Measurements from ENCODE around the gene HEPH.
A peak's percentile ranks its signal among the peaks of the same experiment; 100 is the strongest.

The HEPH gene

GRCh38 chrX:66164931-66165330 lies 884 bp downstream of the HEPH start:
- Mint-ChIP-seq H3K27ac (peak overlapping the region; percentile 58 to 92 (median 90)), H3K4me3 (peak overlapping the region; percentile 86 to 92 (median 92)), H3K4me1 (peaks cover 22% of the 10 kb centered on the region), H3K9me3 (peaks cover under 1% of the 10 kb centered on the region), H3K36me3 (ENCODE audit: low read depth) (peaks cover 8% of the 10 kb centered on the region), H3K27me3 (ENCODE audit: low read depth) (no peaks in the 10 kb centered on the region)
- no peak for TF ChIP-seq CTCF (IDR thresholded peaks at IDR 0.05; ENCODE audit: unreplicated experiment in 3 of 3)

- Mint-ChIP-seq H3K27me3 (ENCODE audit: low read depth) (no peaks in the 10 kb centered on the region), H3K36me3 (ENCODE audit: low read depth) (peaks cover 8% of the 10 kb centered on the region), H3K9me3 (no peaks in the 10 kb centered on the region), H3K4me1 (peaks cover 22% of the 10 kb centered on the region), H3K4me3 (peak overlapping the region; percentile 33 to 66 (median 61)), H3K27ac (peak overlapping the region in 1 of 3 experiments; percentile 51)
- TF ChIP-seq CTCF (IDR thresholded peaks at IDR 0.05; ENCODE audit: unreplicated experiment in 3 of 3), result no peak
Measured at GRCh38 chrX:66166671-66167070, 2.6 kb downstream of the HEPH start.

- Mint-ChIP-seq H3K4me3 (peak overlapping the region in 2 of 3 experiments; percentile 13 to 61), H3K36me3 (ENCODE audit: low read depth) (peaks cover 8% of the 10 kb centered on the region), H3K4me1 (peaks cover 22% of the 10 kb centered on the region), H3K27ac (peak overlapping the region in 1 of 3 experiments; percentile 51), H3K9me3 (no peaks in the 10 kb centered on the region), H3K27me3 (ENCODE audit: low read depth) (no peaks in the 10 kb centered on the region)
- TF ChIP-seq CTCF (IDR thresholded peaks at IDR 0.05; ENCODE audit: unreplicated experiment in 3 of 3), result no peak
Measured at GRCh38 chrX:66167431-66167830, 3.4 kb downstream of the HEPH start.

- Mint-ChIP-seq H3K27ac (no peak overlapping the region), H3K9me3 (peaks cover 47% of the 10 kb centered on the region), H3K4me1 (no peaks in the 10 kb centered on the region), H3K36me3 (ENCODE audit: low read depth) (peaks cover 79% of the 10 kb centered on the region), H3K27me3 (ENCODE audit: low read depth) (no peaks in the 10 kb centered on the region), H3K4me3 (no peak overlapping the region)
- no peak for TF ChIP-seq CTCF (IDR thresholded peaks at IDR 0.05; ENCODE audit: unreplicated experiment in 3 of 3)
Measured at GRCh38 chrX:66176134-66176533, 12.1 kb downstream of the HEPH start.

GRCh38 chrX:66191563-66191962 lies 27.5 kb downstream of the HEPH start:
- no peak overlapping the region for H3K4me3 Mint-ChIP-seq
- no peaks in the 10 kb centered on the region for H3K27me3 Mint-ChIP-seq (ENCODE audit: low read depth)
- peaks cover 55% of the 10 kb centered on the region for H3K36me3 Mint-ChIP-seq (ENCODE audit: low read depth)
- TF ChIP-seq CTCF (IDR thresholded peaks at IDR 0.05; ENCODE audit: unreplicated experiment in 3 of 3), result no peak
- no peaks in the 10 kb centered on the region for H3K4me1 Mint-ChIP-seq
- no peak overlapping the region for H3K27ac Mint-ChIP-seq
- peaks cover 12% of the 10 kb centered on the region for H3K9me3 Mint-ChIP-seq

- H3K27ac Mint-ChIP-seq, result no peak overlapping the region
- peaks cover 44% of the 10 kb centered on the region for H3K36me3 Mint-ChIP-seq (ENCODE audit: low read depth)
- H3K4me1 Mint-ChIP-seq, result no peaks in the 10 kb centered on the region
- H3K27me3 Mint-ChIP-seq (ENCODE audit: low read depth), result no peaks in the 10 kb centered on the region
- no peak overlapping the region for H3K4me3 Mint-ChIP-seq
- TF ChIP-seq CTCF (IDR thresholded peaks at IDR 0.05; ENCODE audit: unreplicated experiment in 3 of 3), result no peak
- no peaks in the 10 kb centered on the region for H3K9me3 Mint-ChIP-seq
Measured at GRCh38 chrX:66193821-66194220, 29.8 kb downstream of the HEPH start.

Measured in nephron (organoid).